HepG2 (cell line): ENCODE results near the gene COASY. TPM values are rescaled to one million over a fixed set of nuclear protein-coding genes. Genes with fewer than 3 reads are reported as not detected.
A peak's percentile ranks its signal among the peaks of the same experiment; 100 is the strongest.

ENCODE experiments used
- ARNT2 ChIP-seq: sonication (generic); formaldehyde crosslinking; IDR thresholded peaks from 2 replicates; pipeline ENCODE4 v1.8.0; 2022; ENCODE audit warnings: mild to moderate bottlenecking, low read depth, missing genetic modification reagents, moderate library complexity
- MAZ ChIP-seq, 2 experiments: sonication (generic) in 1 of 2; formaldehyde crosslinking in 1 of 2; IDR thresholded peaks; 2 replicates each; pipeline versions ENCODE4 v1.5.0 to v1.6.1; 2012 to 2020; ENCODE audit warnings: low read depth in 2 of 2, mild to moderate bottlenecking in 2 of 2, borderline replicate concordance in 1 of 2, improper control_type of control experiment in 1 of 2, low read length in 1 of 2, missing genetic modification reagents in 1 of 2, moderate library complexity in 1 of 2
- MBD4 ChIP-seq: IDR thresholded peaks from 2 replicates; pipeline ENCODE4 v1.6.1; 2012; ENCODE audit warnings: low read length, inconsistent platforms, borderline replicate concordance
- MIER2 ChIP-seq: IDR thresholded peaks from 2 replicates; pipeline ENCODE4 v1.6.1; 2016; ENCODE audit warnings: missing biosample characterization, missing genetic modification reagents
- PAX8 ChIP-seq: sonication (generic); formaldehyde crosslinking; IDR thresholded peaks from 2 replicates; pipeline ENCODE4 v1.8.0; 2022; ENCODE audit warnings: mild to moderate bottlenecking, missing genetic modification reagents, borderline replicate concordance
- PRDM15 ChIP-seq: sonication (generic); formaldehyde crosslinking; IDR thresholded peaks from 2 replicates; pipeline ENCODE4 v1.4.0; 2020; ENCODE audit warnings: missing genetic modification reagents
- RARA ChIP-seq: IDR thresholded peaks from 2 replicates; pipeline ENCODE4 v1.6.1; 2016; ENCODE audit warnings: missing genetic modification reagents, missing compliant biosample characterization
- ZNF18 ChIP-seq: sonication (generic); formaldehyde crosslinking; IDR thresholded peaks from 2 replicates; pipeline ENCODE4 v1.8.0; 2022; ENCODE audit warnings: mild to moderate bottlenecking, missing genetic modification reagents; ENCODE audit not compliant: insufficient replicate concordance
- ZNF224 ChIP-seq: sonication (generic); formaldehyde crosslinking; IDR thresholded peaks from 2 replicates; pipeline ENCODE4 v1.5.0; 2020; ENCODE audit warnings: mild to moderate bottlenecking, missing genetic modification reagents
- ZNF333 ChIP-seq: sonication (generic); formaldehyde crosslinking; IDR thresholded peaks from 2 replicates; pipeline ENCODE4 v1.4.0; 2020; ENCODE audit warnings: mild to moderate bottlenecking, missing genetic modification reagents, borderline replicate concordance
- ZNF362 ChIP-seq: sonication (generic); formaldehyde crosslinking; IDR thresholded peaks from 2 replicates; pipeline ENCODE4 v1.4.0; 2020; ENCODE audit warnings: missing genetic modification reagents, mild to moderate bottlenecking, borderline replicate concordance
- ZNF451 ChIP-seq: sonication (generic); formaldehyde crosslinking; IDR thresholded peaks from 2 replicates; pipeline ENCODE4 v1.5.0; 2020; ENCODE audit warnings: mild to moderate bottlenecking, missing genetic modification reagents
- ZNF569 ChIP-seq: sonication (generic); formaldehyde crosslinking; IDR thresholded peaks from 2 replicates; pipeline ENCODE4 v1.5.0; 2020; ENCODE audit warnings: mild to moderate bottlenecking, missing genetic modification reagents, moderate library complexity, borderline replicate concordance
- polyA plus RNA-seq, 8 experiments: library from polyadenylated mRNA; depleted of rRNA in 3 of 8; stranded (reverse) in 7 of 8; unstranded in 1 of 8; fragments of >200 nt; fragmentation: Illumina TruSeq in 4 of 8; extraction: Trizol in 4 of 8; gene quantifications; 2 replicates each; pipeline versions ENCODE4 v1.2.1 to v1.2.3, GENCODE V29; 2011 to 2016; ENCODE audit warnings: low read depth in 4 of 8, missing spikeins in 1 of 8, mixed read lengths in 1 of 8; ENCODE audit not compliant: insufficient read depth in 1 of 8
- total RNA-seq, 5 experiments: library from RNA; depleted of rRNA; stranded (reverse); fragments of >200 nt; fragmentation: Illumina TruSeq; extraction: Trizol; gene quantifications; 2 replicates each; pipeline ENCODE4 v1.2.3, GENCODE V29; 2016; ENCODE audit warnings: low read depth in 1 of 5
- TF ChIP-seq, protein P1 (sequence below): sonication (generic); formaldehyde crosslinking; IDR thresholded peaks from 2 replicates; pipeline ENCODE4 v1.5.0; 2020; ENCODE audit warnings: missing genetic modification reagents, mild to moderate bottlenecking, borderline replicate concordance
- TF ChIP-seq, protein P2 (sequence below): sonication (generic); formaldehyde crosslinking; IDR thresholded peaks from 2 replicates; pipeline ENCODE4 v1.8.0; 2022; ENCODE audit warnings: missing genetic modification reagents, low read depth, mild to moderate bottlenecking, borderline replicate concordance
- TF ChIP-seq, protein P3 (sequence below): sonication (generic); formaldehyde crosslinking; IDR thresholded peaks from 2 replicates; pipeline ENCODE4 v1.5.1; 2020; ENCODE audit warnings: mild to moderate bottlenecking, moderate library complexity, missing genetic modification reagents

Gene COASY
- total and polyA plus RNA-seq, 2 of the 13 experiments (the other 11 are each of a cell fraction or from before 2014, with no cell fraction given), result 90.7 to 125 TPM

DNA sequence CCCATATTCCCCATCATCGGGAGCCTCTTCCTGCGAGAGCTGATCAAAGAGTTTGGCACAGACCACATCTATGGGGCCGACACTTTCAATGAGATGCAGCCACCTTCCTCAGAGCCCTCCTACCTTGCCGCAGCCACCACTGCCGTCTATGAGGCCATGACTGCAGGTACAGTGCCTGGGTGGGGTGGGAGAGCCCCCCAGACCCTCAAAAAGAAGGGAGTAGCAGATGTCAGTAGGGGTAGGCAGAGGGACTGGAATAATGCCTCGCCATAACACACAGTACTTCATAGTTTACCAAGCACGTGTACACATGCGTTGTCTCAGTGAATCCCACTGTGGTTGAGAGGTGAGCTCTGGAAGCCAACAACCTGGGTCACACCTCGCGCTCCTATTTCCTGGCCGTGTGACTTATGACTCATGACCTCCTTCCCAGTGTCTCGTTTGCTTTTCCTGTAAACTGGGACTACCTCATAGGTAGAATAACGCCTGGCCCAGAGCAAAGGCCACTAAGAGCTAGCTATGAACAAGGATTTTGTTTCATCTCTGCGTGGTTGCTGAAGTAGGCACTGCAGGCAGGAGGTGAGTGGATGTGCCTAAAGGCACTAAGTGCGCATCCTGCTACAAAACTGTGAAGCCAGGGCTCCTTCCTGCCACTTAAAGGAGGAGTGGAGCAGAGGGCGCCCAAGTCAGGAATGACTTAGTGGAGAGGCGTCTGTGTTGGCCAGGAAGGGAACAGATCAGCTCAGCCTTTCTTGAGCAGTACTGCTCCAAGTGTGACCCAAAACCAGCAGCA, 20.7 kb upstream of the COASY start (continued):
- TF ChIP-seq, protein P1, sequence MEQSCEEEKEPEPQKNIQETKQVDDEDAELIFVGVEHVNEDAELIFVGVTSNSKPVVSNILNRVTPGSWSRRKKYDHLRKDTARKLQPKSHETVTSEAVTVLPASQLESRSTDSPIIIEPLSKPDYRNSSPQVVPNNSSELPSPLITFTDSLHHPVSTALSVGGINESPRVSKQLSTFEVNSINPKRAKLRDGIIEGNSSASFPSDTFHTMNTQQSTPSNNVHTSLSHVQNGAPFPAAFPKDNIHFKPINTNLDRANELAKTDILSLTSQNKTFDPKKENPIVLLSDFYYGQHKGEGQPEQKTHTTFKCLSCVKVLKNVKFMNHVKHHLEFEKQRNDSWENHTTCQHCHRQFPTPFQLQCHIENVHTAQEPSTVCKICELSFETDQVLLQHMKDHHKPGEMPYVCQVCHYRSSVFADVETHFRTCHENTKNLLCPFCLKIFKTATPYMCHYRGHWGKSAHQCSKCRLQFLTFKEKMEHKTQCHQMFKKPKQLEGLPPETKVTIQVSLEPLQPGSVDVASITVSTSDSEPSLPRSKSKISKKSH (CRISPR knock-in tag), result no peak; the same call in 1 of the 2 replicates
- peak; percentile 94 for TF ChIP-seq RARA
- TF ChIP-seq MIER2, result peak; percentile 64
- no peak for TF ChIP-seq ZNF362 (CRISPR knock-in tag)
- TF ChIP-seq, protein P2, sequence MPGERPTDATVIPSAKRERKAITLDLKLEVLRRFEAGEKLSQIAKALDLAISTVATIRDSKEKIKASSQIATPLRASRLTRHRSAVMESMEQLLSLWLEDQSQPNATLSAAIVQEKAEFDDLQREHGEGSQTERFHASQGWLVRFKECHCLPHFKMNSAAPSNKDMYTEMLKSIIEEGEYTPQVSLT (CRISPR knock-in tag), result no peak
- no peak for TF ChIP-seq PRDM15
- TF ChIP-seq, protein P3, sequence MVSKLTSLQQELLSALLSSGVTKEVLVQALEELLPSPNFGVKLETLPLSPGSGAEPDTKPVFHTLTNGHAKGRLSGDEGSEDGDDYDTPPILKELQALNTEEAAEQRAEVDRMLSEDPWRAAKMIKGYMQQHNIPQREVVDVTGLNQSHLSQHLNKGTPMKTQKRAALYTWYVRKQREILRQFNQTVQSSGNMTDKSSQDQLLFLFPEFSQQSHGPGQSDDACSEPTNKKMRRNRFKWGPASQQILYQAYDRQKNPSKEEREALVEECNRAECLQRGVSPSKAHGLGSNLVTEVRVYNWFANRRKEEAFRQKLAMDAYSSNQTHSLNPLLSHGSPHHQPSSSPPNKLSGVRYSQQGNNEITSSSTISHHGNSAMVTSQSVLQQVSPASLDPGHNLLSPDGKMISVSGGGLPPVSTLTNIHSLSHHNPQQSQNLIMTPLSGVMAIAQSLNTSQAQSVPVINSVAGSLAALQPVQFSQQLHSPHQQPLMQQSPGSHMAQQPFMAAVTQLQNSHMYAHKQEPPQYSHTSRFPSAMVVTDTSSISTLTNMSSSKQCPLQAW (CRISPR knock-in tag), result no peak; the same call in 1 of the 2 replicates
- TF ChIP-seq ZNF333 (CRISPR knock-in tag), result peak; percentile 21; the same call in 1 of the 2 replicates
- no peak for TF ChIP-seq MBD4
- no peak for TF ChIP-seq ZNF224 (CRISPR knock-in tag)
- TF ChIP-seq MAZ (IDR thresholded peaks at IDR 0.05; ENCODE audit: borderline replicate concordance, low read depth, low read length), result no peak
- TF ChIP-seq MAZ (CRISPR knock-in tag; IDR thresholded peaks at IDR 0.05; ENCODE audit: low read depth), result peak; percentile 53; the same call in 1 of the 2 replicates
- TF ChIP-seq ZNF18 (CRISPR knock-in tag), result peak; percentile 98
- peak; percentile 65 for TF ChIP-seq ARNT2 (CRISPR knock-in tag)
- no peak for TF ChIP-seq PAX8
- peak; percentile 62; the same call in 1 of the 2 replicates for TF ChIP-seq ZNF451 (CRISPR knock-in tag)
- no peak for TF ChIP-seq ZNF569 (CRISPR knock-in tag)
